PC-9 (cell line): ENCODE measurements around the gene CNTN5.

Source experiments
- EZH2 ChIP-seq: fragments of 200-600 bp; sonication (generic); IDR thresholded peaks from 2 replicates; pipeline ENCODE4 v1.8.0; 2017; ENCODE audit warnings: antibody characterized with exemption, low read depth
- TF ChIP-seq, protein P1 (sequence below): fragments of 200-600 bp; sonication (generic); conservative IDR thresholded peaks from 2 replicates; pipeline ENCODE4 v1.6.1; 2017; ENCODE audit warnings: mixed run types, antibody characterized with exemption, mild to moderate bottlenecking, moderate library complexity

DNA sequence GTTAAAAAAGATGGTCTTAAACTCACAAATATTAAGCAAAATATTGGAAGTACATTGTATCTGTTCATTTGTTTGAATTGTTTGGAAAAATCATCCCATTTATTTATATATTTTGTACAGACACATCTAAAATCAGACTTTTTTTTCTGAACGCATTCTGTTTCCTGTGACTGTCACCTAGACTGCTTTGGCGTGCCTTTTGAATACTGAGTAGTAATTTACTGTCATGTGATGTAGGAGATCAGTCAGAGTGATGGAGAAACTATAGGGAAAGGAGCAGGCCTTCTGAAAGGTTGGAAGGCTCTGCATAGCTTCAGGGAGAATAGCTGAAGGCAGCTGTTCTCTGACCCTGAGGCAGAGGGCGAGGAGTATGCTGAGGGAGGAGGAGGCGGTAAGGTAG lies 1214.3 kb downstream of the CNTN5 start:
- TF ChIP-seq, protein P1, sequence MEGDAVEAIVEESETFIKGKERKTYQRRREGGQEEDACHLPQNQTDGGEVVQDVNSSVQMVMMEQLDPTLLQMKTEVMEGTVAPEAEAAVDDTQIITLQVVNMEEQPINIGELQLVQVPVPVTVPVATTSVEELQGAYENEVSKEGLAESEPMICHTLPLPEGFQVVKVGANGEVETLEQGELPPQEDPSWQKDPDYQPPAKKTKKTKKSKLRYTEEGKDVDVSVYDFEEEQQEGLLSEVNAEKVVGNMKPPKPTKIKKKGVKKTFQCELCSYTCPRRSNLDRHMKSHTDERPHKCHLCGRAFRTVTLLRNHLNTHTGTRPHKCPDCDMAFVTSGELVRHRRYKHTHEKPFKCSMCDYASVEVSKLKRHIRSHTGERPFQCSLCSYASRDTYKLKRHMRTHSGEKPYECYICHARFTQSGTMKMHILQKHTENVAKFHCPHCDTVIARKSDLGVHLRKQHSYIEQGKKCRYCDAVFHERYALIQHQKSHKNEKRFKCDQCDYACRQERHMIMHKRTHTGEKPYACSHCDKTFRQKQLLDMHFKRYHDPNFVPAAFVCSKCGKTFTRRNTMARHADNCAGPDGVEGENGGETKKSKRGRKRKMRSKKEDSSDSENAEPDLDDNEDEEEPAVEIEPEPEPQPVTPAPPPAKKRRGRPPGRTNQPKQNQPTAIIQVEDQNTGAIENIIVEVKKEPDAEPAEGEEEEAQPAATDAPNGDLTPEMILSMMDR, result no peak
- no peak for TF ChIP-seq EZH2
